HG02588 (cell line): ENCODE results near the gene PILRA.
"Not testable (repeated sequence)": the region's sequence is repeated elsewhere in the genome, so short reads cannot be mapped to it uniquely, and the experiment has no call there.

Source experiments
- ATAC-seq: cut with Tn5 transposase; IDR thresholded peaks from one replicate; pipeline ENCODE4 v1.9.1; 2021; ENCODE audit warnings: mild to moderate bottlenecking, moderate library complexity; ENCODE audit not compliant: unreplicated experiment

Gene PILRA

GRCh38 chr7:100373261-100373831 lies at the start of gene PILRA:
Gene PILRA, plus strand, starts transcription at chr7:100373487. Its CDS starts 170 bp downstream, at chr7:100373657.
- no peak for ATAC-seq

GRCh38 chr7:100324194-100324593 lies 49.1 kb upstream of the PILRA start:
- not testable (repeated sequence) for ATAC-seq

GRCh38 chr7:100325671-100326070 lies 47.6 kb upstream of the PILRA start:
- not testable (repeated sequence) for ATAC-seq

GRCh38 chr7:100326914-100327313 lies 46.4 kb upstream of the PILRA start:
- not testable (repeated sequence) for ATAC-seq

- peak; percentile 92 for ATAC-seq
Observed at GRCh38 chr7:100335566-100336466, 37.5 kb upstream of the PILRA start.

- ATAC-seq, result not testable (repeated sequence)
Observed at GRCh38 chr7:100338083-100338696, 35.1 kb upstream of the PILRA start.

- not testable (repeated sequence) for ATAC-seq
Observed at GRCh38 chr7:100341286-100341685, 32.0 kb upstream of the PILRA start.

- no peak for ATAC-seq
Observed at GRCh38 chr7:100342765-100343164, 30.5 kb upstream of the PILRA start.

GRCh38 chr7:100344124-100344559 lies 29.1 kb upstream of the PILRA start:
- ATAC-seq, result not testable (repeated sequence)

GRCh38 chr7:100344560-100345287 lies 28.6 kb upstream of the PILRA start:
- ATAC-seq, result peak; percentile 80

- ATAC-seq, result peak; percentile 34
Observed at GRCh38 chr7:100345288-100345672, 28.0 kb upstream of the PILRA start.

- no peak for ATAC-seq
Observed at GRCh38 chr7:100346921-100347320, 26.4 kb upstream of the PILRA start.

- no peak for ATAC-seq
Observed at GRCh38 chr7:100348805-100349204, 24.5 kb upstream of the PILRA start.

GRCh38 chr7:100349757-100350156 lies 23.5 kb upstream of the PILRA start:
- ATAC-seq, result no peak

GRCh38 chr7:100351657-100352058 lies 21.6 kb upstream of the PILRA start:
- no peak for ATAC-seq

- not testable (repeated sequence) for ATAC-seq
Observed at GRCh38 chr7:100352230-100352781, 21.0 kb upstream of the PILRA start.

GRCh38 chr7:100352984-100353684 lies 20.2 kb upstream of the PILRA start:
- ATAC-seq, result no peak

- ATAC-seq, result no peak
Observed at GRCh38 chr7:100353685-100354330, 19.5 kb upstream of the PILRA start.

- no peak for ATAC-seq
Observed at GRCh38 chr7:100356416-100357068, 16.7 kb upstream of the PILRA start.
